Central memory CD8-positive, alpha-beta T cell (primary cell): ENCODE data around the gene EVA1C.

Experiments
- ATAC-seq: fragments of 150-1000 bp; cut with Tn5 transposase; replicated peaks from 2 replicates; pipeline ENCODE4 v1.10.0; 2022; ENCODE audit warnings: mild to moderate bottlenecking, moderate FRiP score, moderate number of reproducible peaks; ENCODE audit not compliant: poor library complexity, severe bottlenecking; ENCODE audit errors: extremely low read depth
- DNase-seq, 2 donors: peaks; one replicate each; pipeline ENCODE4 v3.0.0; 2021; ENCODE audit warnings: low spot score in 2 of 2
- H3K27ac Mint-ChIP-seq: one replicate; pipeline ENCODE4 v1.8.0; 2022; ENCODE audit warnings: low read depth, mild to moderate bottlenecking, moderate library complexity, mixed read lengths
- H3K27me3 Mint-ChIP-seq: one replicate; pipeline ENCODE4 v1.8.0; 2022; ENCODE audit warnings: mixed read lengths
- H3K36me3 Mint-ChIP-seq: one replicate; pipeline ENCODE4 v1.8.0; 2022; ENCODE audit warnings: mild to moderate bottlenecking, moderate library complexity, mixed read lengths; ENCODE audit not compliant: insufficient read depth
- H3K4me1 Mint-ChIP-seq: one replicate; pipeline ENCODE4 v1.8.0; 2022; ENCODE audit warnings: mixed read lengths
- H3K4me3 Mint-ChIP-seq: one replicate; pipeline ENCODE4 v1.8.0; 2022; ENCODE audit warnings: mild to moderate bottlenecking, moderate library complexity, mixed read lengths
- H3K9me3 Mint-ChIP-seq: one replicate; pipeline ENCODE4 v1.8.0; 2022; ENCODE audit warnings: mixed read lengths

Gene EVA1C

DNA sequence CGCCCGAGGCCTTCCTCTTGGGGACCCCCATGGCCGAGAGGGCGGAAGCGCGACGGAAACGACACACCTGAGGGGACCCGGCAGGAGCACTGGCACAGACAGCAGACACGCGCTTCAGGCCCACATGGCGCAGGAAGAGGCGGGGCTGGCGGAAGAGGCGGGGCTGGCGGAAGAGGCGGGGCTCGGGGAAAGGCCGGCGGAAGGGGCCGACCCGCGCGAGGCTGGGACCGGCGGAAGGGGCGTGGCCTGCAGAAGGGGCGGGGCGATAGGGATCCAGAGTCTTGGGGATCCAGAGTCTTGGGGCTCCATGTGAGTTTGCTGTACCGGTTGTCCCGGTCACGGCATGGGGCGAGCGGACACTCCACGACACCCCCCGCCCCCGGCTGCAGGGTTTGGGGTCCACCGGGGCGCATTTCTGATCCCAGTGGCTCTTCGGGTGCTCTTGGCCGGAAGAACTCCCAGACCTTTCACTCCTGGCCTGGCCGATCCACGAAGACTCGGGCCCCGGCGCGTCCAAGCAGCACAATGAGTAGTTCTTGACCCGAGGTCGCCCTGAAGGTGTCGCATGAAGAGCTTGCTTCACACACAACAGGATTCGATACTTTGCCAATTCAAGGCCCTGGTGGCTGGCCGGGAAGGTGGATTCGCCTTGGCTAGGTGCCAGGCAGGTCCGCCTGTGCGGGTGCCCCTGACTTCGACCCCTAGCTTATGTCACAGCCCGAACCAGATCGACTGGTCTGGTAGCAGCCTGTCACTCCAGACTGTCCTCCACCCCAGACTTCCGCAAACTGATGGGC lies 19.4 kb upstream of the EVA1C start, which contains the start of gene URB1:
URB1 (minus strand) TSS at position 133 of the 797 bp plus-strand sequence; CDS start at position 31, 102 bp downstream.
- Mint-ChIP-seq H3K27ac (peak within 1 kb of the TSS; percentile 44), H3K4me3 (peak within 1 kb of the TSS; percentile 80), H3K36me3 (peaks cover 1% of the 10 kb centered on the region), H3K27me3 (peaks cover 14% of the 10 kb centered on the region), H3K9me3 (no peaks in the 10 kb centered on the region), H3K4me1 (peaks cover 33% of the 10 kb centered on the region)
- DNase-seq, result peak; percentile 91 to 97
- peak; percentile 99 for ATAC-seq

DNA sequence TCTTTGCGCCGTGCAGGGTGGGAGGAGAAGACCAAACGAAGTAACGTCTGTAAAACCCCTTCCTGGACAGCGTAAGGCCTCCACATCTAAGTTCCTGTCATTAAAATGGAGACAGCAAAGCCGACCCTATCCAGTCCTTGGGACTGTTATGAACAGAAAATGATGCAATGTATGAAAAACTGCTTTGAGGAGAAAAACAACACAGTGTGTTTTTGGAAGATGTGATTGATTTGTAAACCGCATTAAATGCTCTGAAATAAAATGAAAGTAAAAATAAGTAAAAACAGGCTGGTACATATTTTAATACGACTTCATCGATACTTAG lies 18.9 kb upstream of the EVA1C start:
- Mint-ChIP-seq H3K27me3 (peaks cover 20% of the 10 kb centered on the region), H3K4me1 (peaks cover 29% of the 10 kb centered on the region), H3K27ac (peak overlapping the region; percentile 44), H3K9me3 (no peaks in the 10 kb centered on the region), H3K4me3 (peak overlapping the region; percentile 80), H3K36me3 (peaks cover 1% of the 10 kb centered on the region)
- DNase-seq, result no peak
- no peak for ATAC-seq

DNA sequence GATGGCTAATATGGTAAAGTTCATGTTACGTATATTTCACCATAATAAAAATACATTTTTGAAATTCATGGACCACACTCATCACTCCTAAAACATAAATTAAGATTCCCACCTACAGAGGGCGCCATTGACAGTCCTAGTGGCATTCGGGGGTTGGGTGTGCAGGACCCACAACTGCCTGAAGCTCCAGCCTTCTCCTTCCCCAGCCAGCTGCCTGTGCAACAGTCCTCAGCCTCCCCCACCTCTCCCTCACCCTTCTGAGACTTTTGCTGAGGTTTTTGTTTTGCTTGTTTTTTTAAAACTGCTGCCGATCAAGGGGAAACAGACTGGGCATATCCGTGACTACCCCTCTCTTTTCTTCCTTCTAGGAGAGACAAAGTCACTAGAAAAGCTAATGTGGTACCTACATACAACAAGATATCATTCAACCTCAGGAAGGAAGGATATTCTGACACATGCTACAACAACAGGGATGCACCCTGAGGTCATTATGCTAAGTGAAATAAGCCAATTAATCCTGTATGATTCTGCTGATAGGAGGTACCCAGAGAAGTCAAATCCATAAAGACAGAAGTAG lies 9.2 kb upstream of the EVA1C start:
- peaks cover 3% of the 10 kb centered on the region for H3K9me3 Mint-ChIP-seq
- peak; percentile 37 to 45 for DNase-seq
- H3K4me3 Mint-ChIP-seq, result no peak overlapping the region
- peaks cover 2% of the 10 kb centered on the region for H3K36me3 Mint-ChIP-seq
- no peak overlapping the region for H3K27ac Mint-ChIP-seq
- H3K4me1 Mint-ChIP-seq, result peaks cover 10% of the 10 kb centered on the region
- ATAC-seq, result peak; percentile 66
- peaks cover 11% of the 10 kb centered on the region for H3K27me3 Mint-ChIP-seq

DNA sequence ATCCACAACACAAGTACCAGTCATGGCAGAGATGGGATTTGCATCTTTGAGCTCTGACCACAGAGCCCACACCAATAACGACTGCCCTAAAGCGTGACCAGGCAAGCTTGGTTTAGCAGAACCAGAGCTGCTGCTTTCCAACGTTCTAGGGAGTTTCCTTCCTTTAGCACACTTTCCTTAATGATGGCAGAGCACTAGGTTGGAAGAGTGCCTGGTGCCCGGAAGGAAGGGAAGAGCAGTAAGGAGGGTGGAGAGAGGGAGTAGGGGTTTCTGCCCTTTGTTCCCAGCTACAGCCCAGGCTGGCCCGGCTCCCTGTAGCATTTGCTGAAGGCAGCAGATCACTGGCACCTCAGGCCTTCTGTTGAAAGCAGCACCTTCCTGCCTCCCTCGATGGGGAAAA lies 6.1 kb upstream of the EVA1C start:
- H3K27me3 Mint-ChIP-seq, result no peaks in the 10 kb centered on the region
- ATAC-seq, result no peak
- H3K4me1 Mint-ChIP-seq, result peaks cover 38% of the 10 kb centered on the region
- peaks cover 6% of the 10 kb centered on the region for H3K9me3 Mint-ChIP-seq
- no peak overlapping the region for H3K4me3 Mint-ChIP-seq
- peaks cover 2% of the 10 kb centered on the region for H3K36me3 Mint-ChIP-seq
- no peak overlapping the region for H3K27ac Mint-ChIP-seq
- DNase-seq, result no peak

DNA sequence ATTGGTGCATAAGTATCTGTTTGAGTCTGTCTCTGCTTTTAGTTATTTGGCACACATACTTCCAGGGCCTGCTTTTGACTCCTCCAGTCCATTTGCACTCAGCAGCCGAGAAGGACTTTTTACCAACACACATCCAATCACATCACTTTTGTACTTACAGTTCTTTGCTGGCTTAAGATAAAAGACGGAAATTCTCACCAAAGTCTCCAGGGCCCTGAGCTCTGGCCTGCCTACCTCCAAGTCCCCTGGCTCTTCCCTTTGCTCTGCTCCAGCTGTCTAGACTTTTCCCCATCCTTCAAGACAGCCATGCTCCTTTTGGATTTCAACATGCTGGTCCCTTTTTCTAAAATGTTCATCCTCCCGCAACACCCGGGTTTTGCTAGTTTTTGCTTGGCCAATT lies 2.2 kb upstream of the EVA1C start:
- DNase-seq (no peak), ATAC-seq (no peak)
- H3K4me3 Mint-ChIP-seq, result no peak overlapping the region
- peaks cover 62% of the 10 kb centered on the region for H3K4me1 Mint-ChIP-seq
- H3K36me3 Mint-ChIP-seq, result peaks cover 7% of the 10 kb centered on the region
- H3K9me3 Mint-ChIP-seq, result peaks cover 6% of the 10 kb centered on the region
- H3K27ac Mint-ChIP-seq, result peak overlapping the region; percentile 79
- no peaks in the 10 kb centered on the region for H3K27me3 Mint-ChIP-seq

DNA sequence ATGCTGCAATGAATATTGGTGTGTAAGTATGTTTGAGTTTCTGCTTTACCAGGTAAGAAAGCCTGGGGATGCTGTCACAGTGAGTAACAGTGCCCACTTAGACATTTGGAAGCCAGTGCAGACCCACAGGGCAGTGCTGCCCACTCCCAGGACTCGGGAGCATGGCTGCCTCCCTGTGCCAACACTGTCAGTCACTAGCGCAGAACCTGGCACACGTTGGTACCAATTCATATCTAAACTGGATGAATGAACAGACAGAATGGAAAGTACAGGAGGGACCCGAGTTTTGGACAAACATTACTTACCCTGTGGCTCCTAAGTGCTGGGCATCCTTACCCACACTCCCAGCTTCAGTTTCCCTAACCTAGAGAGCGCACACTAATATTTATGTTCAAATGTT lies 1.6 kb upstream of the EVA1C start:
- Mint-ChIP-seq H3K36me3 (peaks cover 10% of the 10 kb centered on the region), H3K4me3 (peak overlapping the region; percentile 92), H3K4me1 (peaks cover 68% of the 10 kb centered on the region), H3K9me3 (peaks cover 6% of the 10 kb centered on the region), H3K27ac (peak overlapping the region; percentile 79), H3K27me3 (no peaks in the 10 kb centered on the region)
- ATAC-seq, result no peak
- no peak for DNase-seq

DNA sequence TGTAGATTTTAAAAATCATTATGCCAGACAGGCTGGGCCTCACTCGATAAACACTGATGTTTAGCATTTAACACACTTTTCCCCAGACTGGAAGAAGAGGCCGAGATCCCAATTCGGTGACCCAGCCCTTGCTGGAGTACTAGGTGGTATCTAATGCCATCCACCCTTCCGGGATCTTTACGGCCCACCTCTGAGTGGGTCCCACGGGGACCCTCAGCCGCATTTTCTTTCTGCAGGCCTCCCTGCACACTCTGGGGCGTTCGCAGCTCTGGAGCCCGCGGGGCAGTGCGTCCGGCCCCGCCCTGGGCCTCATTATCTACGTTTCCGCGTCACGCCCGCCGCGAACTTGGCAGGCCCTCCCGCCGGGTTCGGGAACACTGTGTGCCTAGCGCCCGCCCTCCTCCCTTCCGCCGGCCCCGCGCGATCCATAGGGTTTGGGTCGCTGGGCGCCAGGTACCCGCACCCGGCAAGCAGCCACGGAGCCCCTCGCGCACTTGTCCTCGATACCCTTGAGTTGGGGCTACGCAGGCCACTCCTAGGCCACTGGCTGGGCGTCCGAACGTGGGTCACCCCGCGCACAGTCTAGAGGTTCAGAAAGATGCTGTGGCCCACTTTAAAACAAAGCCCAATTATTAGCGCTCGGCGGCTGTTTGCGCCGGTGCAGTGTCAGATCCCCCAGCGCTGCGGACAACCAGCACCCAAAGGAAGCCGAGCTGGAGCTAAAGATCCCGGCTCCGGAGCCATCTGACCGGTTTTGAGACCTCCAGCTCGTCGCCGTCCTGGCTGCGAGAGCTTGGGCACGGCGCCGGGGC lies 950 bp upstream of the EVA1C start:
- peaks cover 12% of the 10 kb centered on the region for H3K36me3 Mint-ChIP-seq
- peak; percentile 35 to 41 for DNase-seq
- peaks cover 74% of the 10 kb centered on the region for H3K4me1 Mint-ChIP-seq
- peak; percentile 41 for ATAC-seq
- H3K9me3 Mint-ChIP-seq, result peaks cover 6% of the 10 kb centered on the region
- peak overlapping the region; percentile 92 for H3K4me3 Mint-ChIP-seq
- H3K27ac Mint-ChIP-seq, result peak overlapping the region; percentile 79
- no peaks in the 10 kb centered on the region for H3K27me3 Mint-ChIP-seq

DNA sequence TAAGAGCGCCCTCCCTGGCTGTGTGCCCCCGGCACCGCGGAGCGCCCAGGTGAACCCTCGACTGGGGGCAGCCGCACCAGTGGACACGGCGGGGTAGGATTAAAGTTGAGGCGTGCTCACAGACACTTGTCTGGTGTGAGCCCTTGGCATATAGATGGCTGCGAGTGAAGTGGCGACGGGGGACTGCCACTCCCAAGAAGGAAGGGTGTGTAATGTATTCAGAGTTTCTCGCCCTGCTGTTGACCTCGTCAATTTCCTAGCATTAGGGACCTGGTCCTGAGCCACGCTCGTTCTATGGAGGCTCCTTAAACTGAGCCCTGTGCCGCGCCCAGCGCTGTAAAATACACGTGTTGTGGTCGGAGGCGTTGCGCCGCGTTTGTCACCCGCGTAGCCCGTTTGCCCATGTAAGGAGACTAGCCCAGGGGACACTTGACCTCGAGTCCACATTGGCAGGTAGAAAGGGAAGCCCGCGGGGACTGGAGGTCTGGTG lies 554 bp downstream of the EVA1C start:
- H3K27me3 Mint-ChIP-seq, result no peaks in the 10 kb centered on the region
- peak; percentile 12 for ATAC-seq
- H3K4me3 Mint-ChIP-seq, result peak overlapping the region; percentile 91
- peaks cover 78% of the 10 kb centered on the region for H3K4me1 Mint-ChIP-seq
- no peak for DNase-seq
- H3K9me3 Mint-ChIP-seq, result peaks cover 5% of the 10 kb centered on the region
- H3K27ac Mint-ChIP-seq, result peak overlapping the region; percentile 89
- peaks cover 14% of the 10 kb centered on the region for H3K36me3 Mint-ChIP-seq

DNA sequence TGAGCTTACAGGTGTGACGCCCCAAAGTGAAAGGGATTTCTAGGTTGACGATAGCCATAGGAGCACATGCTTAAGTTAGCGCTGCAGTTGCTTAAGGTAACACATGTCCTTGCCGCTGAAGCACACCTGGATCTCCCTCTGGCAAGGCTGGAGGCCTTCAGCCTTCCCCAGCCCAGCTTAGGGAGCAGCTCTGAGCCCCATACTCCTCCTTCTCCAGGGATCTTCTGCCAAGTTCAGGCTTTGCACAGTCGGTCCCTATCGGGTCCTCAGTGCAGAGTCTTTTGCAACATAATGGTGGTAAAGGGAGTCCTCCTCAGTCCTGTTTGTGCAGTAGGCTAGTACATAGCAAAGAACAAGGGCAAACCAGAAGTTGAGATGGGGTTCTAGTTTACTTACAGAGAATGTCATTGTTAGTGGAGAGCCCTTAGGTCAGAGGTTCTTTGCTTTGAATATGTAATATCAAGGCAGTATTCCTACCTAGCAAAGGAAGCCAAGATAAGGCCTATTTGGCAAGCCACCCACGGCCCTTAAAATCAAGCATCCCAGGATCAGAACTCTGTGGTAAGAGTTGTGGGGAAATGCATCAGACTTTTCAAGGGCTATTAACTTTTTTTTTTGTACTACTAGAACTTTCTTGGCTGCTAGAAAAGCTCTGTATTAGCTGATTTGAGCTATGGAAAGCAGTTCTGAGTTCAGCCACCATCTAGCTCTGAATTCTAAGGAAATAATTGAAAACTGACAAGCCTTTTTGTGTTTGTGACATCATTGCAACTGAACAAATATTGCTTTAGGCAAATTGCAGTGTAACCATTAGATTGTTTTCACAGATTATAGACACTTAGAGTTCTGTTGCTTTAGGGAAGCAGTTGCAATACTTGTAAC lies 1.4 kb downstream of the EVA1C start:
- no peak for DNase-seq
- H3K27me3 Mint-ChIP-seq, result no peaks in the 10 kb centered on the region
- H3K4me3 Mint-ChIP-seq, result peak overlapping the region; percentile 91
- ATAC-seq, result no peak
- H3K4me1 Mint-ChIP-seq, result peaks cover 70% of the 10 kb centered on the region
- no peaks in the 10 kb centered on the region for H3K9me3 Mint-ChIP-seq
- peaks cover 14% of the 10 kb centered on the region for H3K36me3 Mint-ChIP-seq
- H3K27ac Mint-ChIP-seq, result peak overlapping the region; percentile 89

DNA sequence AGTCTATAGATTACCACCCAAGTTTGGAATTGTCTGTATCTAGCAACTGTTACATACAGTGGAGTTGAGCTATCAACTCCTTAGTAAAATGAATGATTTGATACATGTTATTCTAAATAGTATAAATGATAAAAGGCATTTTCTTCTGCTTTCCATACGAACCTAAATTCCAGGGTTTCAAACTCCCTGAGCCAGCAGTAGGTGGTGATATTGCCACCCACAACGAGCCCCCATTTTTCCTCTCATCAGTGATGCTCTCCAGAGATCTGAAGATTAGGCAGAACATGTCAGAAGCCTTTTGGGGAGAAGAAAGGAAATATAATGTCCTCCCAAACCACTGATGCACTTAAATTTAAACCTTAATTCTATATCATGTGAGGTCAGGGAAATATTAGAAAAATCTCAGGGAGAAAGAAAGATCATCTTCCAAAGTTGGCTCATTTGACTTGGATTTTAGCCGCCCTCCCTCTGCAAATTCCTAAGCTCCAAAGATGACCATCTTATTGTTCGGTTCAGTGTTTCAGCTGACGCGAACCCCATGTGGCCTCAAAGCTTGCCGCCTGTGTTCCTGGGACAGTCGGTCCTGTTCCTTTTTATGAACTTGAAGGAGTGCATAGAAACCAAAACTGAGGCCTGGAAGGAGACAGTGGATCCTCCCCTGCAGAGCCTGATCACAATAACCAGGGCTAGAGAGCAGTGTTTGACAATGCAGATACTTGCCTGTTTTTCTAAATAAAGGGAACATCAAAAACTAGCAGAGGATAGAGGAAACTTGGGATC lies 2.3 kb downstream of the EVA1C start:
- ATAC-seq, result no peak
- Mint-ChIP-seq H3K36me3 (peaks cover 18% of the 10 kb centered on the region), H3K27ac (no peak overlapping the region), H3K9me3 (no peaks in the 10 kb centered on the region), H3K4me1 (peaks cover 64% of the 10 kb centered on the region), H3K4me3 (no peak overlapping the region), H3K27me3 (no peaks in the 10 kb centered on the region)
- DNase-seq, result no peak
